Stimulated activated CD4-positive, alpha-beta T cell treated with anti-CD3 and anti-CD28 coated beads, Interleukin-4, amount 100 ng/mL, for 4 hours (primary cell): ENCODE results near the gene SFXN3.
A peak's percentile ranks its signal among the peaks of the same experiment; 100 is the strongest.

Experiments used
- DNase-seq, 2 experiments: peaks; one replicate each; pipeline ENCODE4 v3.0.0-alpha.2; 2020

SFXN3 gene

DNA sequence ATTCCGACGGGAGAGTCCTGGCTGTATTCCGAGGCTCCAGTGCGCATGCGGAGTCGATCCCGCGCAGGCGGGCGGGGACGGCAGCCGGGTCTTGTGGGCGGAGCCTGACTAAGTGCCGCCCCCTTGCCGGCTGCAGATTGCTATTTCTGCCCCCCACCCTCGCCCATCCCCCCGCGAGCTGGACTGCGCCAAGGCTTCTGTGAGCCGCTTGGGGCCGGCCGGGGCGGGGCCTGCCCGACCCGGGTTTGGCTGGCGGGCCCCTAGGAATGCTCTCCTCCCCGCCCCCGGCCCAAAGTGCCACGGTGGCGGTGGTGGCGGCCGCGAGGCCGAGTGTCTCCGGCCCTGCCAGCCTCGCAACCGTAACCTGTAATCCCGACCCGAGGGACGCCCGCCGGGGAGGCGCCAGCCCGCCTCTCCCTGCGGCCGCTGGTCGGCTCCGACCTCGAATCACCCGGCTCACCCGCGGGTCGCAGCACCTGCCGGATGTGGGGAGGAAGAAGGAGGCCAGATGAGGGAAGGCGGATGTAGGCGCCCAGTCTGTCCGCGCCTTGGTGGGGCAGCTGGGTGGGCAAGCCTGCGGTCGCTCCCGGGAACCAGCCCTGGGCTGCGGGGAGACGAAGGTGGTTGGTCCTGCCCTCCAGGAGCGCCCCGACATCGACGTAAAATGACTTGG is 30.1 kb downstream of the SFXN3 start:
- peak; percentile 86 to 93 for DNase-seq

- no peak for DNase-seq
Measured at GRCh38 chr10:101061624-101062231, 30.7 kb downstream of the SFXN3 start, which contains the start of gene KAZALD1. KAZALD1 (plus strand) TSS chr10:101061989; CDS start chr10:101062593, 604 bp downstream.

DNA sequence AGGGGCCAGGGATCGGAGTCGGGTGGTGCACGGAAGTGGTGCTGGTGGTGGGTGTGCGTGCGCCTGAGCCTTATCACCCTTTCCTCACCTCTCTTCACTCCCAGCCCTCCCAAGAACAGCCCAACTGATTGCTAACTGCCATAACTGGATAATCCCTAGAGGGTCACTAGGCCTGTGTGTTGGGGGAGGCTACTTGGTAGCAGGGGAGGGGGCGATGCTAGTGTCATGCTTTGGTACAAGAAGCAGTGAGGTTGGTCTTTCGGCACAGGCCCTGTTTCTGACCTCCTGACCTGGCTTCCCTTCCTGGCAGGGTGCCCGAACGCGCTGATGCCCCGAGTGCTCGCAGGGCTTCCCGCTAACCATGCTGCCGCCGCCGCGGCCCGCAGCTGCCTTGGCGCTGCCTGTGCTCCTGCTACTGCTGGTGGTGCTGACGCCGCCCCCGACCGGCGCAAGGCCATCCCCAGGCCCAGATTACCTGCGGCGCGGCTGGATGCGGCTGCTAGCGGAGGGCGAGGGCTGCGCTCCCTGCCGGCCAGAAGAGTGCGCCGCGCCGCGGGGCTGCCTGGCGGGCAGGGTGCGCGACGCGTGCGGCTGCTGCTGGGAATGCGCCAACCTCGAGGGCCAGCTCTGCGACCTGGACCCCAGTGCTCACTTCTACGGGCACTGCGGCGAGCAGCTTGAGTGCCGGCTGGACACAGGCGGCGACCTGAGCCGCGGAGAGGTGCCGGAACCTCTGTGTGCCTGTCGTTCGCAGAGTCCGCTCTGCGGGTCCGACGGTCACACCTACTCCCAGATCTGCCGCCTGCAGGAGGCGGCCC is 31.4 kb downstream of the SFXN3 start:
- peak; percentile 21 to 65 for DNase-seq

DNA sequence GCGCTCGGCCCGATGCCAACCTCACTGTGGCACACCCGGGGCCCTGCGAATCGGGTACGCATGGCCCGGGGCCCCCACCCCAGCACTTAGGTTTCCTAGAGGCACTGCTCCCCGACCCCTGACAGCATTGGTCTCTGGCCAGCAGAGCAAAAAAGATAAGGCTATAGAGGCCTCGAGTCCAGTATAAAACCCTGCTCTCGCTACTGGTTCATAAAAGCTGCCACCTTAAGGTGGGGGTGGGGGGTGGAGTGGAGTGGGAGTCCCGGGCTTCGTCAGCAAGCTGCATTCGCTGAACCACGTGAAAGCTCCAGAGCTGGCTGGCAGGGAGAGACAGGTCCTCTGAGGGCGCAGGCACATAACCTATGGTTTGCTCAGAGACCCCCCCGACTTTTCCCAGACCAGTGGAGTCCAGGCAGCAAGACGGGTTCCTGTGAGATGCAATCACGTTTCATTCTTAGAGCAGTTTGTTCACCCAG is 32.1 kb downstream of the SFXN3 start:
- peak in 1 of 2 experiments; percentile 20 for DNase-seq

GRCh38 chr10:101063548-101064414 is 32.7 kb downstream of the SFXN3 start:
- DNase-seq, result no peak

GRCh38 chr10:101064415-101065030 is 33.5 kb downstream of the SFXN3 start:
- DNase-seq, result no peak

- no peak for DNase-seq
Measured at GRCh38 chr10:101065481-101066145, 34.6 kb downstream of the SFXN3 start.

DNA sequence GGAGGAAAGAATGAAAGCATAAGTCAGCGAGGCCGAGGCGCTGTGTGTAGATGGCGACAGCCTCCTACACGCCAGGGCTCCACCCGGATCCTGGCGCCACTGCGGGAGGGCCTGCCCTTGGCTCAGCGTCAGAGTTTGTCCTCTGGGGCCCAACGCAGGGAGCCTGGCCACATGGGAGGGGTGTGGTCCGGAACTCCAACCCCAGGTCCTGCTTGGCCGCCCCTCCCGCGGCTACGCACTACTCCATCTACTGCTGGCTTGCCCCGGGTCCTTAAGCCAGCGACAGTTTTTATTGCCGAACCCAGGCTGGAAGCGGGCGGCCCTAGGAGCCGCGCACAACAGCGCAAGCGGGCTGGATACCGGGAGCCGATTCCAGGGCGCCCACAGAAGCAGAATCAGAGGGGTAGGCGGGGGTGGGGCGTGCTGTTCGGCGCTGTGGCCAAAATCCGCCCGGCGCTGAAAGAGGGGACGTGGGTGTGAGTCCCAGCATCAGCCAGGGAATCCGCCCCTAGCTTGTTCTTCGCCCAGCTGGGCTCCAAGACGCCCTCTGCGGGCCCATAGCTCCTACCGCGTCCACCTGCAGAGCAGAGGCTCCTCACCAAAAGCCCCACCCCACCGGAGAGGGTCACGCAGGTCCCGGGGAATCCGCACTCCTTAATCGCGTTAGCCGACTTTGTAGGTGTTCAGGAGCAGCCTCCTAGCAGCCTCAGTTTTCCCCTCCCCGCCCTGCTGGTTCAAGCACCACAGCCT is 35.3 kb downstream of the SFXN3 start:
- peak; percentile 32 to 35 for DNase-seq

- no peak for DNase-seq
Measured at GRCh38 chr10:101066896-101067355, 35.9 kb downstream of the SFXN3 start.

- peak; percentile 69 to 71 for DNase-seq
Measured at GRCh38 chr10:101067356-101068083, 36.5 kb downstream of the SFXN3 start.

GRCh38 chr10:101069441-101069840 is 38.4 kb downstream of the SFXN3 start:
- no peak for DNase-seq

- no peak for DNase-seq
Measured at GRCh38 chr10:101070098-101070497, 39.1 kb downstream of the SFXN3 start.

DNA sequence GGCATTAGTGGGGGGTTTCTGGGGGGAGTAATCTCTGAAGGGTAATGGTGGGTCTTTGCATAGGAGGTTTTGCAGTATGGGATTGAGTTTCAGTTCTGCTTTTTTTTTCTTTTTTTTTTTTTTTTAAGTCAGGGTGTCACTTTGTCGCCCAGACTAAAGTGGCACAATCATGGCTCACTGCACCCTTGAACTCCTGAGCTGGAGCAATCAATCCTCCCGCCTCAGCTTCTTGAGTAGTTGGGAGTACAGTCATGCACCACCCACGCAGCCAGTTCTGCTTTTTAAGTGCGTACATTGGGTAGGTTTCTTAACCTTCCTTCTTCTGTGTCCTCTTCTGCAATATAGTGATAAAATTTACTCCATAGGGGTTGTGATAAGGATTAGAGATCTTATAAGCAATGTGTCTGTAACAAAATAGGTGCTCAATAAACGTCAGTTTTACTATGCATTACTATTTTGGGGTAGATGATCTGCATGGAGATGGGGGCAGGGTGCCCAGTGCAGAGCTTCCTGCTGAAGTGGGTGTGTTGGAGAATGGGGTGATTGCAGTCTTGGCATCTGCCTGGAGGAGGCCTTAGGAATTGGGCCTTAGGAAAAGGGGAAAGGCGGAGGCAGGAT is 40.3 kb downstream of the SFXN3 start:
- DNase-seq, result peak; percentile 12 to 34

DNA sequence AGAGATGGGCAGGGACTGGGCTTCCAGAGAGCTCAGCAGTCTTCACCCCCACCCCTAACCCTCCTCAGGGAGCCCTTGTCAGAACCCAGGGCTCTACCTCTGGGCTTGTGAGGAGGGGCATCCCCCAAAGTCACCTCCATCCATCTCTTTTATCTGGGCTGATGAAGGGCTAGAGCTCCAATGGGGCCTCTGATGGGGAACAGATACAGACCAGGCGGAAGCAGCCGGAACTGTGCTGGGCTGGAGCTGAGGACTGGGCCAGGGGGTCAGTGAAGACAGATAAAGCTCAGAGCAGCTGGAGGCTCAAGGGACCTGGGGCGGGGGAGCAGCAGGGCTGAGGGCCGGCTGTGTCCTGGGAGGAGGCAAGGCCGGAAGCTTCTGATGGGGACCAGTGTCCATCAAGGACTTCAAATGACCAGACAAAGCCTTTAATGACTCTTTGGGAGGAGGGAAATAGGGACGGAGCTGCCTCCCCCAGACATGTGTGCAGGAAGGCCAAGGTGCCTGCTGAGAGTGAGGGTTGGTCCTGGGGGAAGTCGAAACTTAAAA is 40.9 kb downstream of the SFXN3 start:
- no peak for DNase-seq

DNA sequence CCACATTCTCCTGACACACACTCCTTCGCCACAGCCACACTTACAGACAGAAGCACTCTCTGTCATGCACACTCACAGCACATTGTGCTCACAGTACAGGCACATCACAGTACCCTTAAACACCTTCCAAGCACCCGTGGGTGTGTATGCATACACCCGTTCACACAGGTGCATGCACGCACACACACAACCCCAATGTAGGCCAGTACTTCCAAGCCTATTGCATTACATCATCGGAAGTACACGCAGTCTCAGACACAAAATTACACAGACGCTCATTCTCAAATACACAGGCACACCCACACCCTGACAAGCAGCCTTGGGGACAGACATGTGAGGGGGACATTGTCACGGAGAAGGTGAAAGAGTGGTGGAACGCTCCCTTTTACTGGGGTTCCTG is 41.9 kb downstream of the SFXN3 start:
- no peak for DNase-seq

- no peak for DNase-seq
Measured at GRCh38 chr10:101073631-101074030, 42.6 kb downstream of the SFXN3 start.

DNA sequence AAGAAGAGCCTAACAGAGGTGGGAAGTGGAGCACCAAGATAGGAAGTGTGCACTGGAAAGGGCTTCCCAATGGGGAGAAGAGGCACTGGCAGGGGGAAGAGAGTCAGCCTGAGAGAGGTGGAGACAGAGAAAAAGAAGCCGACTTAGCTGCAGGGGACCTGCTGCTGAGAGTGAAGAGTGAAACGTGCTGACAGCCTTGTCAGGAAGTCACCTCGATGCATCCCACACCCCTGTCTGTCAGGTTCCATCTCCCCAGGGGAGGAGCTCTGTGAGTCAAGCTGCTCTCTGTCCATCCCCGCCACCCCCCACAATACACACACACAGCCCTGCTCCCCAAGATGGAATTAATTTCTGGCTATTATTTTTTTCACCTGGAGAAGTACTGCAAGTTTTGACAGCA is 44.7 kb downstream of the SFXN3 start:
- no peak for DNase-seq

- no peak for DNase-seq
Measured at GRCh38 chr10:101076630-101077029, 45.6 kb downstream of the SFXN3 start.

- no peak for DNase-seq
Measured at GRCh38 chr10:101079874-101080273, 48.8 kb downstream of the SFXN3 start.
